HK-2 (cell line): ENCODE results near the gene HOXA11.
A peak's percentile ranks its signal among the peaks of the same experiment; 100 is the strongest.

Experiments used
- DNase-seq: peaks from one replicate; pipeline ENCODE4 v3.0.0-alpha.2; 2018; ENCODE audit not compliant: unreplicated experiment

Gene HOXA11

DNA sequence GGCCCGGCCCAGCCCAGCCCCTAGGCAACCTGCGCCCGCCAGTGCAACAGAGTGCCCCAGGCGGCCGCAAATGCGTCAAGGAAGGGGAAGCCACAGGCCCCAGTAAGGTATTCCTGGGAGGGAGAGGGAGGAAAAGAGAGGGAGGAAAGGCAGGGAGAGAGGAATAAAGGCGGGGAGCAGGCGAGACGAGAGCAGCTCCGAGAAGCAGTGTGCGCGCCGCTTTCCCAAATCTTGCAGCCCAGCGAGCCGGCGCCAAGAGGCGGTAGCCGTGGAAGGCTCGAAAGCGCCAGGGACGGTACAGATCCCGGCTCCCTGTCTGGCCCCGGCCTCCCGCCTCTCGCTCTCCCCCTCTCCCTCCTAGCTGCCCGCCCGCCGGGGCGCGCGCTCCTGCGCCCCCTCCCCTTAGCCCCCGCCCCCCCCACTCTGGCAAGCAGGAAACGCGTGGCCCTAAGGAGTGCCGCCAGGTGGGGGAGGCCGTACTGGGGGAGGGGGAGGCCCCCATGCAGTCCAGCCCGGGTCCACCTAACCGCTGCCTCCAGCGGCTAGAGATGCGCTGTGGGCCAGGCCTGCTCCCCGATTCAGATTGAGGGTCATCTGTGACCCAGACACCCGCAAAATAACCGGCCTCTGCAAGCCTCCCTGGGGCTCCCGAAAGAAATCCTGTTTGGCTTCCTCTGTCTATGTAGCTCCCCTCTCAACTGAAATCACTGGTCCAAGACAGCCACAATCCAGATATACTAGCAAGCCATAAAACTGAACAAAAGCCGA is 15.2 kb downstream of the HOXA11 start:
- peak; percentile 79 for DNase-seq

DNA sequence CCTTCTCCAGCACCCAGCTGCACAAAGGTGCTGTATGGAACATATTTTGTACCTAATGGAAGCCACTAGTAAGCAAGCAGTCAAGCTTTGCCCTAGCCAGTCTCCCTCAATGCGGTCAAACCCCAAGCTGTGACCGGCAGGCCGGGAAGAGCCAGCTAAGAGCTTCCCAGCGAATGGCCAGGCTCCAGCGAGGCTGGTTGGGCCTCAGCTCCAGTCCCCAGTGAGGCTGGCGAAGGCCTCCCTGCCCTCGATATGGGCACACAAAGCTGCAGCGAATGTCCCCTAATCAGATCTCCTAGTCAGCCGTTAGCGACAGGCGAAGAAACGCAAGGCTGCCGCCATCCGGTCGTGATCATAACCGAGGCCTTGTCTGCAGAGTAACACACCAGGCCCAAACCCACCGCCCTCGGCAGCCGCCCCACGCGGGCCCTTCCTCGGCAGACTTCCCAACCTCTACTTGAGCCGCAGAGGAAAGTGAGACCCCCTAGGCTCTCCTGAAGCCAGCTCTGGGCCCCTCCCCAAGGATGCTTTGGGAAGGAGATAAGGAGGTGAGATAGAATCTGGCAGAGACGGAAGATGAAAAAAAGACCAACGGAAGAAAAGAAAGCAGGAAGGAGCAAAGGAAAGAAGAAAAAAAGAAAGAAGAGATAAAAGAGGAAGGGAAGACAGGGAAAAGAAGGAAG is 16.6 kb downstream of the HOXA11 start:
- DNase-seq, result peak; percentile 74

DNA sequence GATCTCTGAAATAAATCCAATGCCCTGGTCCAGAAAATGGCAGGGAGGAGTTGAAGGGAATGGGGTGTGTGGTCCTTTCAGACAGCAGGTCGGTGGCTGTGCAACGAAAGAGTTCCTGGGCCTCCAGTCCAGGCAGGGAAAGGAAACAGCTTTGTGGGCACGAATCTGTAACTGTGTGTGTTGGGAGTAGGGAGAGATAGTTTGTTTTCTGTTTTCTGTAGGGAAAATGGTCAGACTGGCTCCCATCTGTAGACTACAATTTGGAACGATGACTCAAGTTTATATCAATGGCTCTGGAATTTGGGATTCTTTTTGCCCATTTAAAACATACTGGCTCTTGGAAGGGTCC is 17.1 kb downstream of the HOXA11 start:
- no peak for DNase-seq

DNA sequence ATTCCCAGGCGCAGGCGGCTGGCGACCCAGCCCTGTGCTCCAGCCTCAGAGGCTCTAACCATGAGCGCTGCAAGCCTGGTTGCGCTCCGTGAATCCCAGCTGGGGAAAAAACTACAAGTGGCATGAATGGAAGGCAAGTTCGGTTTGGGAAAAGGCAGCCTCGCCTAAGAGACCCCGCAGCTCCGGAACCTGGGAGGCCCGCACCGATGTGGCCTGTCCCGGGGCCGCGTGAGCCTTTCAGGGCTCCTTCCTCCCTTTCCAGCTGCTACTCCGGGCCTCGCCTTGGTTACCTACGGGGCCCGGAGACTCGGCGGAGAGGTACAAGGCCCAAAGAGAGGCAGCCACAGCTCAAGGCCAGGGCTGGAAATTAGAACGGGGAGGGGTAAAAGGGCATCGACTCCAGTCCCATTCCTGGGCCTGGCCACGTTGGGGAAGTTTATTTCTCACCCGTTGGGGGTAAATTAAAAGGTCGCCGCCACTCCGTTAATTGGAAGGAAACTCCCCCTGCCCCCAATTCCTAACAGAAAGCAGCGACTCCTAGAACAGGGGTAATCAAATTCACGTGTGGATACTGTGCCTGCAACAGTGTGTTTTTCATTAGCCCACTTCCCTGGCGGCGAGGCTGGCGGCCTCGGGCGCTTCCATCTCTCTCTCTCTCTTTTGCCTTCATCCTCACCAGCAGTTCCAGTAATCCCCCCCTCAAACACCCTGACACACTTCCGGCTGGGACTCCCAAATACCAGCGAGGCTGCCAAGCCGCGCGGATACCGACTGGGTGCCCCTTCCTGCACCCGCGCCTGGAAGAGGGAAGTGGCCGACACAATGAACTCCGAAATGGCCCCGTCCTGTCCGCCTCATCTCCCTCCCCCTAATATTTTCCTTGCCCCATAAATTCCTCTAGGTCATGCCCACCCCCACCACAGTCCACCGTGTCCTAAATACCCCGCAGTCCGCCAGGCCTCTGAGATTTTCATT is 18.2 kb downstream of the HOXA11 start:
- DNase-seq, result peak; percentile 83

DNA sequence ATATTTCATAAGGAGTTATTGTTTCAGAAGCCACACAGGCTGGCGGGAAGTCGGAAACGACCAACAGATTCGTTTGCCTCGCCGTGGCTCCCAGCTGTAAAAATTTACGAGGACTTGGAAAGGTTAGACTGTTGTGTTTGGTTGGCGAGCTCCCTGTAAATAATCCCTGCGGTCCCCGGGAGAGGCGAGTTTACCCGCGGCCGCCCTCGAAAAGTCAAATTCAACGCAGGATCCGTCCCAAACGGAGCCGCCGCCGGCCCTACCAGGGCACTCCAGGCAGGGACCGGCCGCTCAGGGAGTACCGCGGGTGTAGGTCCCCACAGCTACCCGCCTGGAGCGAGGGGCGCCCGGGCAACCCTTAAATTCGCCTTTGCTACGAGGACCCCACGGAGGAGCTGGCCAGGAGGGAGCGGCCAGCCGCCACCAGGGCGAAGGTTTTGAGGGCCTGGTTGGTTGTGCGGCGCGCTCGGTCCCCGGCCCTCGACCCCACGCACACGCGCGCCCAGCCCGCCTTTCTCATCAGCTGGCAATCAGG is 19.0 kb downstream of the HOXA11 start:
- DNase-seq, result peak; percentile 56

DNA sequence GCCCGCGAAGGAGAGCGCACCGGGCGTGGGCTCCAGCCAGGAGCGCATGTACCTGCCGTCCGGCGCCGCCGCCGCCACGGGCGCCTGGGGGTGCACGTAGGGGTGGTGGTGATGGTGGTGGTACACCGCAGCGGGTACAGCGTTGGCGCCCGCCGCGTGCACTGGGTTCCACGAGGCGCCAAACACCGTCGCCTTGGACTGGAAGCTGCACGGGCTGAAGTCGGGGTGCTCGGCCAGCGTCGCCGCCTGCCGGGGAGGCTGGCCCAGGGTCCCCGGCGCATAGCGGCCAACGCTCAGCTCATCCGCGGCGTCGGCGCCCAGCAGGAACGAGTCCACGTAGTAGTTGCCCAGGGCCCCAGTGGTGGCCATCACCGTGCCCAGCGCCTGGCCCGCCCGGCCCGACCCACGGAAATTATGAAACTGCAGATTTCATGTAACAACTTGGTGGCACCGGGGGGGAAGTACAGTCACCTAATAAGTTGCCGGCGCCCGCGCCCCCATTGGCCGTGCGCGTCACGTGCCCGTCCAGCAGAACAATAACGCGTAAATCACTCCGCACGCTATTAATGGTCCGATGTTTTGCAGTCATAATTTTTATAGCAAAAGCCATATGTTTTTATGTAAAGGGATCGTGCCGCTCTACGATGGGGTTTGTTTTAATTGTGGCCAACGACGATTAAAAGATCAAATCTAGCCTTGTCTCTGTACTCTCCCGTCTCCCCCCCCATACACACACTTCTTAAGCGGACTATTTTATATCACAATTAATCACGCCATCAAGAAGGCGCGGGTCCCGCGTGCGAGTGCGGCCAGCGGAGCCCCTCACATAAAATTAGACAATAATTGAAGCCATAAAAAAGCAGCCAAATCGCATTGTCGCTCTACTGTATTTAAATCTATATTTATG is 19.7 kb downstream of the HOXA11 start, which contains the start of gene HOXA9:
Gene HOXA9, minus strand, starts transcription at position 449 of the 907 bp plus-strand sequence. Its CDS starts 80 bp downstream, at position 369.
- peak; percentile 86 for DNase-seq

DNA sequence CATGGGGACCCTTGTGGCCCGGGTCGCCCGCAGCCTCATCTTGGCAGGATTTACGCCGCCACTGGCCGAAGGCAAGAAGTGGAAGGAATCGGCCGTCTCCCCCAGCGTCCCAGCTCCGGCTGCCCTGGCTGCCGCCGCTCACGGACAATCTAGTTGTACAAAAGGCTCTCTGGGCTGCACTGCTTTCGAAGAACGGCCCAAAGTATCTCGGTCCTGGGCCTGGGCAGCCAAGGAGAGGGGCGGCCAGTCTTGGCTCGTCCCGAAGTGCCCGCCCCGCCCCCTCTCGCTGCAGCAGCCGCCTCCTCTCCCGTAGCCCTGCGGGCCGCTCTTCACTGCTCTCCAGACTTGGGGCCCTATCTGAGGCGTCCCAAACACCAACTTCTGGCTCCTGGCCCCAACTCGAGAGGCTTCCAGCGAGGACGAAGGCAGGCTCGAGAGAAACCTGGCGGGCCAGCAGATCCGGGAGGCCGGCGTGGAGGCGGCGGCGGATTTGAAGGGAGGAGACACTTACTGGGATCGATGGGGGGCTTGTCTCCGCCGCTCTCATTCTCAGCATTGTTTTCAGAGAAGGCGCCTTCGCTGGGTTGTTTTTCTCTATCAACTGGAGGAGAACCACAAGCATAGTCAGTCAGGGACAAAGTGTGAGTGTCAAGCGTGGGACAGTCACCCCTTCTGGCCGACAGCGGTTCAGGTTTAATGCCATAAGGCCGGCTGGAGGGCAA is 20.5 kb downstream of the HOXA11 start:
- peak; percentile 56 for DNase-seq

DNA sequence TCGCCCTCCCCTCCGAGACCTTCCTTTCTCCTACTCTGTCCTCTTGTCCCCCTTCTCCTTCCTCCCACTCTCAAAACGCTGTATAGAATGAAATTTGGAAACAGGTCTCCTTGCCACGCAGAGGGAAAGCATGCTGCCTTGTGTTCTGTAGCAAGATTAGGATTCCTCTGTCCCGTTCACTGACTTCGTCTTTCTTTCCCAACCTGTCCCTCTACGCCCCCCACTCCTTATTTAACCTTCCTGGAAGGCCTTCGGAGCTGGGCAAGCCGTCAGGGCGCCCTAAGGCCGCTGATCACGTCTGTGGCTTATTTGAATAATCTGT is 21.0 kb downstream of the HOXA11 start:
- DNase-seq, result no peak

DNA sequence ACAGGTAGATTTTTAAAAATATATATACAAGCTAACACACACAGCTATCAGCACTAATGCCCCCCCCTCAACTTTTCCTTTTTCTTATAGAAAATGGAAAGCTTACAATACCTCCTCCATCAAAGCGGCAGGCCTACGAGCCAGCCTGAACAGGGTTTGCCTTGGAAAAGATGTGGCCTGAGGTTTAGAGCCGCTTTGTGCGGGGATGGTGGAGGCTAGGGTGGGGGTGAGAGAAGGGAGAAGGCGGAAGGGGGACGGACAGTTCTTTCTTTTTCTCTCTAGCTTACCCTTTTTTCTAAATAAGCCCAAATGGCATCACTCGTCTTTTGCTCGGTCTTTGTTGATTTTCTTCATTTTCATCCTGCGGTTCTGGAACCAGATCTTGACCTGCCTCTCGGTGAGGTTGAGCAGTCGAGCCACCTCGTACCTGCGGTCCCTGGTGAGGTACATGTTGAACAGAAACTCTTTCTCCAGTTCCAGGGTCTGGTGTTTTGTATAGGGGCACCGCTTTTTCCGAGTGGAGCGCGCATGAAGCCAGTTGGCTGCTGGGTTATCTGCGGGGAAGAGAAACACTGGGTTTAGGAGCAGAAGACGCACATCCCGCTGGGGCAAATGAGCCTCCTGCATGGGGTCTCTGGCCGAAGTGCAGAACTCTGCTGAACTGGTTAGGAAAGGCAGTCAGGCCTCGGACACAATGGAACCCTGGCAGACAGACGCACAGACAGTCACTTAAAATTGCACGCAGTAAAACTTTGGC is 21.6 kb downstream of the HOXA11 start:
- no peak for DNase-seq

DNA sequence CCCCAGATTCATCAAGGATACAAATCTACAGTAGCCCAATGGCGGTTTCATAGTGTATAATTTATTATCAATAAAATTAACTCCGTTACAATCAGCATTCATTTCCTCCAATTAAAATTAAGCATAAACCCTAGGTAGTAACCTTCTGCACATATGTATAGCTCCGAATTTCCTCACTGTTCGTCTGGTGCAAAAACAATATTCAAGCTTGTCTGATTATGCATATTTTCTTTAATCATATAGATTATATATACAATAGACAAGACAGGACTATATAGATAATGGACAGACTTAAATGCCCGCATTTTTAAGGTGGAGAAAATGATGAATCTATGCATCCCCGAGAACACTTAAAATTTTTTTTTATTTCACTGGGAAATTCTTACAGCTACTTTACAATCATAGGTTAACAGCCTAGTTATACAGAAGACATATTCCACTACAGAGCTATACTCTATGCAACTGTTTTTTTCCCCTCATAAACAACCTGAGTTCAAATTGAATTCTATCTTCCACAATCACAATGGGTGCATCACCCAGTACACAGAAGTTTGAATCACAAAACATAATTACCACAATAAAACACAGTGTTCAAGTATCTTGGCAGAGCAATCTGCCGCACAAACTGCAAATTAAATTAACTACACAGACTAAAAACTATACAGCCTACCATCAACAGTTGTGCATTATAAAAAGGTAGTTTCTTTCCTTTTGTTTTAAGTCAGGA is 22.3 kb downstream of the HOXA11 start:
- no peak for DNase-seq

DNA sequence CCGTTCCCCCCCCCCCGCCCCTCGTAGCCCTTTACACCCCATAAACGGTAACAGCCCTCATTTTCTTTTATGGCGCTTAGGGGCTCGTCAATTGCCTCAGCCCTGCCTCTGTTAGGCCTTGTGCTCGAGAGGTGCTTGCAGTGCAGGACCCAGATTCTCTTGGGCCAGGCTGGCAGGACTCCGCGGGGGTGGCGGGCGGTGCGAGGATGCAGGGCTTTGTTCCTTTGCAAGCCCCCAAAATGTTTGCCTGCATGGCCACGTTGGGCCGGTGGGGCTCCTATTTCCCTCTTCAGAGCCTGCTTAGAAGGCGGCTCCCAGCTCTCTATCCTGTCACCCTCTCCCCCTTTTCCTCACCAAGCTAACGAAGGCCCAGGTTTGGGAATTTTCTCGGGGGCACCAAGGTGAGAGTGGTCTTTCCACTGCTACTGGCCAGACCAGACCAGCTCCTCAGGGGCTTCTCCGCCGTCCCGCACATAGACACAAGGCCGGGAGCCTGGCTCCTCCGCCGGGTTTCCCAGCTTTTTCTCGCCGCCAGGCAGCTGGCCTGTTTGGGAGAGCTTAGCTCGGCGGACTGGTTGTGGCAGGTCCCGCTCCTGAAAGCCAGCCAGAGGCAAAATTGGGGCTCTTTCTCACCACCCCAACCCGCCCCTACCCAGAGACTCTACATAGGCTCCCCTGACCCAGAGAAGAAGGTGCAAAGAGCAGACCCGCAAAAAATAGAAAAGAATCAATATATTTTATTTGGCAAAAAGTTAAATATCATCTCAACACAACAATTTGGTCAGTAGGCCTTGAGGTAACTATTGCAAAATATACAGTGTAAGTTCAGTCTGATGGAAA is 23.1 kb downstream of the HOXA11 start:
- DNase-seq, result no peak

DNA sequence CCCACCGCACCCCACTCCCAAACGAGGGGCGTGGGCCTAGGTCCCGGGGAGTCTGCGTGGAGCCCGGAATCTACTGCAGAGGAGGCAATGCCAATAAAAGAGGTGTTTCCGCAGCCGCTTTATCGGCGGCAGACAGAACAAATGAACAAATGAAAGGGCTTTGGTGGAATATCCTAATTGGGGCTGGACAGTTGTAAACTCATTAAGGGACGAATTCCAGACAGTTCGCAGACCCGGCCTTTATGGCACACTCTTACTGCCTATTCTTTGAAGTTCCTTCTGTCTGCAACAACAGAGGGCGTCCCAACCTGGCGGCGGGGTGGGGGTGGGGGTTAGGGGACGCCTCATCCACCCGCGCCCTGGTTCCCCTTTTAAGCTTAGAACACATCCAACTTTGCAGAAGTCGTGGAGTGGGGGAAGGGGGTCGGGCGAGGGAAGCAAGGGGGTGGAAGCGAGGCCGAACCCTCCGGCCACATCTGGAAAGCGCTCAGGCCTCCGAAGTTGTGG is 23.8 kb downstream of the HOXA11 start:
- peak; percentile 76 for DNase-seq

DNA sequence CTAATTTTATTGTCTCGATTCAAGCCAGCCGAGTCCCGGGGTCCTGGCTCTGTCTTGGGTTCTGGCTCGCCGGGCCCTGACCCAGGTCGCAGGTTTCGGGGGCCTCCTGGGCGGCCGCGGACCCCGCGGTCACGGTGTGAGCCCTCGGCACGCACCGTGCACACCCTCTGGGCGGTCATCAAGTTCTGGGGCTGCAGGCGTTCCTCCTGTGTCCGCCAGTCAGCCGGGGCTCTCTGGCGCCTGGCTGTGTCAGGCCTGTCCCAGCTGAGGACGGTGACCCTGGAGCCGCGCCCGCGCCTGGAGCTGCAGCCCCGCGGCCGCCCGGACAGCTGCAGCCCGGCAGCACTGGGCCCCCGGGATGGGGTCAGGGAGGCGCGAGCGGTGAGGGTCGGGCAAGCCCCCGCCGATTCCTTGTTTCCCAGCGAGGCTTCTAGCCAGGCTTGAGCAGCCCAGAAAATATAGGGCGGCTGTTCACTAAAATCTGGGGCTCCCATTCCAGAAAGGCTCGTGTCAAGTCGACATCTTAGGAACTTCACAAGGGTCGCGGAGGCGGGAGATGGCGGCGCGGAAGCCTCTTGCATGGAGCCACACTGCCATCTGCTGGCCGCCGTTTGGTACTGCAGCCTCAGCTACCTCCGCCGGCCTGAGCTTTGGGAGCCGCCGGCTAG is 24.4 kb downstream of the HOXA11 start:
- DNase-seq, result peak; percentile 94

DNA sequence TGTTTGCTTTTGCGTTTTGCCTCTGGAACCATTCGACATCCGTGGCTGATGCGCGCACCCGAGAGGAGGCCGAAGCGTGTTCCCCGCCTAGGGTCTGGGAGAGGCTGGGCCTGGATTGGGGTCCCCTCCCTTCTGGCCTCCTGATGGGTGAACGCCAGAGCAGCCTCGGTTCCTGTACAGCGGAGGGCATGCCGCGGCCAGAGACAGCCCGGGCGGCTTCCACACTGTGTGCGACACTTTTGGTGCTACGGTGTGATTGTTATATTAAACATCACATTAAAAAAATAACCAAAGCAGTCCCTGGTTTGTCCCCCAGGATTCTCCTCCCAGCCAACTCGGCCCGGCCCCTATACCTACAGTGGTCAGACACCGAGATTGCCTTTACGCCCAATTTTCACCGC is 24.9 kb downstream of the HOXA11 start:
- no peak for DNase-seq

DNA sequence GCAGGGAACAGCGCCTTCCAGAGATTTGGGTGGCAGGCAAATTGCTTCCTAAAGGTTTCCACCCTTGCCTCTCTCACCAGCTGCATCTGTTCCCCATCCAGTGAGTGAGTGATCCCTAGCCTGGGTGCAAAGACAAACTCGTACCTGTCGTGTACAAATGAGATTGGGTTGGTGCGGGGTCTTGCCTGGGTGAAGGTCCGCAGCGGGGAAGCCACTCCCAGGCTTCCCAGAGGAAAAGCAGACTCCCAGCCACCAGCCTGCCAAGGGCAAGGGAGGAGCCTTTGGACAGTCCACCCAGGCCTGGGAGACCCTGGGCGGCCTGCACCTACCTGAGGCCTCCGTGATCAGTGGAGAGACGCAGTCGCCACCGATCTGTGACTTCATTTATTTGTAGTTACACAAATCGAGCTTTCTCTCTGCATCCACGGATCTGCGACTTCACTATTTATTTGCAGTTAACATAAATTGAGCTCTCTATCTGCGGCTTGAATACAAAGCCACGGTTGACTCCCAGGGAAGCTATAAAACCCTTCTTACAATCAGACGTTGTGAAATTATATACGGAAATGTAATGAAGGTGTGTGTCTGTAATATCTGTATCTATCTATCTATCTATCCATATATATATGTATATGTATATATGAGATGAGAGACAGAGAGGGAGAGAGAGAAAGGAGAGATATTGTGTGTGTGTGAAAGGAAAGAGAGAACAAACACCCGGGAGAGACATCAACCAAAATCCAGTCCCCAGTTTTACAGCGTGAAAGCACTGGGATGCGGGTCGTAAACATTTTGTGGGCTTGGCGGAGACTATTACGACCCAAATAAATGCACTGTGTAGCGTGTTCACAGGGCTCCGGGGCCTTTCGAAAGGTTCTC is 25.5 kb downstream of the HOXA11 start:
- peak; percentile 53 for DNase-seq
